ENCODE results near the gene NAGK.

DNA sequence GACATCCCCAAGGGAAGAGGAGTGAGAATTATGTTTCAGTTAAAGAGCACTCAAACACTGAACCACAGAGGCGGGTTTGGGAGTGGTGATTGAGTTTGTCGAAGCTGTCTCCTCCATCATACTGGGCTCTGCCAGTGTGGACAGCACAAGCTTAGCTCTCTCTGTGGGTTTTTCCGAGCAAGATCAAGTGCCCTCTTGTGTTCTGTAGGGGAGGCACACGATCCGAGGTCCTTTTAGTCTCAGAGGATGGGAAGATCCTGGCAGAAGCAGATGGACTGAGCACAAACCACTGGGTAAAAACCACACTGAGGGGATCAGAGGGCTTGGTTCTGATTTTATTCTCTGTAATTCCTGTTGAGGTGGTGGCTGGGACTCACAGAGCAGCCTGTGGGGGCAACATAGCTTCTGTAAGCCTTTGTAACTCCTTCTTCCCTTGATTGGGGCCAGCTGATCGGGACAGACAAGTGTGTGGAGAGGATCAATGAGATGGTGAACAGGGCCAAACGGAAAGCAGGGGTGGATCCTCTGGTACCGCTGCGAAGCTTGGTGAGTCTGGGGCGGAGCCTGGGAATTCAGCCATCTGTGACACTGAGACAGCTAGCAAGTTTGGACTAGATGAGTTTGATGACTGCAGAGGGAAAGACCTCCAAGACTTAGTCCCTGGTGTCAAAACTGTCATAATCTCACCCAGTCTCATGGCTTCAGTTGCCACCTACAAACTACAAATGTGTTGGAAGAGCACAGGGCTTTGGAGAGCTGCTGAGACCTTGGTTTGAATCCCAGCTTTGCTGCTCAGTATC, 2.0 kb downstream of the NAGK start:
- TF ChIP-seq, protein P1, sequence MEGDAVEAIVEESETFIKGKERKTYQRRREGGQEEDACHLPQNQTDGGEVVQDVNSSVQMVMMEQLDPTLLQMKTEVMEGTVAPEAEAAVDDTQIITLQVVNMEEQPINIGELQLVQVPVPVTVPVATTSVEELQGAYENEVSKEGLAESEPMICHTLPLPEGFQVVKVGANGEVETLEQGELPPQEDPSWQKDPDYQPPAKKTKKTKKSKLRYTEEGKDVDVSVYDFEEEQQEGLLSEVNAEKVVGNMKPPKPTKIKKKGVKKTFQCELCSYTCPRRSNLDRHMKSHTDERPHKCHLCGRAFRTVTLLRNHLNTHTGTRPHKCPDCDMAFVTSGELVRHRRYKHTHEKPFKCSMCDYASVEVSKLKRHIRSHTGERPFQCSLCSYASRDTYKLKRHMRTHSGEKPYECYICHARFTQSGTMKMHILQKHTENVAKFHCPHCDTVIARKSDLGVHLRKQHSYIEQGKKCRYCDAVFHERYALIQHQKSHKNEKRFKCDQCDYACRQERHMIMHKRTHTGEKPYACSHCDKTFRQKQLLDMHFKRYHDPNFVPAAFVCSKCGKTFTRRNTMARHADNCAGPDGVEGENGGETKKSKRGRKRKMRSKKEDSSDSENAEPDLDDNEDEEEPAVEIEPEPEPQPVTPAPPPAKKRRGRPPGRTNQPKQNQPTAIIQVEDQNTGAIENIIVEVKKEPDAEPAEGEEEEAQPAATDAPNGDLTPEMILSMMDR (IDR thresholded peaks at IDR 0.05) = peak in 1 of 6 experiments; percentile 14
- no peak for TF ChIP-seq POLR2A (IDR thresholded peaks at IDR 0.05)

Data from Peyer's patch (tissue), 4 donors.